Astrocyte (in vitro differentiated cells and primary cell): ENCODE measurements around the gene LMF1. TPM values are rescaled to one million over a fixed set of nuclear protein-coding genes. Genes with fewer than 3 reads are reported as not detected.

Experiments
- DNase-seq: peaks from one replicate; pipeline ENCODE4 v3.0.0-alpha.2; 2010; ENCODE audit warnings: low read depth
- FAIRE-seq: peaks from 2 replicates; lab custom pipeline; 2011; peaks lifted over from hg19 to GRCh38; lab: Jason Lieb, UNC
- H2AFZ ChIP-seq: 2 replicates; pipeline ENCODE4 v1.6.0; 2012; ENCODE audit warnings: low read depth, low read length, inconsistent platforms
- H3K27ac ChIP-seq: 2 replicates; pipeline ENCODE4 v1.5.1; 2011; ENCODE audit warnings: low read depth, low read length, inconsistent platforms
- H3K27me3 ChIP-seq: 2 replicates; pipeline ENCODE4 v1.6.0; 2011; ENCODE audit warnings: low read length, inconsistent platforms; ENCODE audit not compliant: insufficient read depth
- H3K36me3 ChIP-seq: 2 replicates; pipeline ENCODE4 v1.5.1; 2011; ENCODE audit warnings: low read length, inconsistent platforms; ENCODE audit not compliant: insufficient read depth
- H3K4me1 ChIP-seq: 2 replicates; pipeline ENCODE4 v1.5.1; 2011; ENCODE audit warnings: low read length, inconsistent platforms; ENCODE audit not compliant: insufficient read depth
- H3K4me2 ChIP-seq: 2 replicates; pipeline ENCODE4 v1.6.0; 2012; ENCODE audit warnings: low read length, inconsistent platforms
- H3K4me3 ChIP-seq: 2 replicates; pipeline ENCODE4 v1.5.1; 2011; ENCODE audit warnings: low read depth, mild to moderate bottlenecking, low read length, inconsistent platforms; ENCODE audit not compliant: insufficient read depth
- H3K79me2 ChIP-seq: 2 replicates; pipeline ENCODE4 v1.6.0; 2012; ENCODE audit warnings: mild to moderate bottlenecking, low read length, inconsistent platforms; ENCODE audit not compliant: insufficient read depth
- H3K9ac ChIP-seq: 2 replicates; pipeline ENCODE4 v1.6.0; 2012; ENCODE audit warnings: mild to moderate bottlenecking, low read length, inconsistent platforms
- H3K9me3 ChIP-seq: 2 replicates; pipeline ENCODE4 v1.5.1; 2012; ENCODE audit warnings: low read depth, mild to moderate bottlenecking, low read length, inconsistent platforms; ENCODE audit not compliant: insufficient read depth
- H4K20me1 ChIP-seq: 2 replicates; pipeline ENCODE4 v1.6.0; 2012; ENCODE audit warnings: low read length, inconsistent platforms; ENCODE audit not compliant: insufficient read depth
- H3K27ac Mint-ChIP-seq: one replicate; pipeline ENCODE4 v1.8.0; 2021; ENCODE audit warnings: mild to moderate bottlenecking, mixed read lengths; ENCODE audit not compliant: unreplicated experiment
- H3K27me3 Mint-ChIP-seq: one replicate; pipeline ENCODE4 v1.8.0; 2021; ENCODE audit warnings: low read depth, mixed read lengths; ENCODE audit not compliant: unreplicated experiment
- H3K36me3 Mint-ChIP-seq: one replicate; pipeline ENCODE4 v1.8.0; 2021; ENCODE audit warnings: low read depth, mixed read lengths; ENCODE audit not compliant: unreplicated experiment
- H3K4me1 Mint-ChIP-seq: one replicate; pipeline ENCODE4 v1.8.0; 2021; ENCODE audit warnings: low read depth, mixed read lengths; ENCODE audit not compliant: unreplicated experiment
- H3K4me3 Mint-ChIP-seq: one replicate; pipeline ENCODE4 v1.8.0; 2021; ENCODE audit warnings: mild to moderate bottlenecking, moderate library complexity, mixed read lengths; ENCODE audit not compliant: unreplicated experiment
- H3K9me3 Mint-ChIP-seq: one replicate; pipeline ENCODE4 v1.8.0; 2021; ENCODE audit warnings: mild to moderate bottlenecking, mixed read lengths; ENCODE audit not compliant: unreplicated experiment
- CTCF ChIP-seq: IDR thresholded peaks from 2 replicates; pipeline ENCODE4 v1.5.1; 2011; ENCODE audit warnings: low read depth, mild to moderate bottlenecking, inconsistent platforms, low read length, moderate library complexity; ENCODE audit not compliant: insufficient read depth
- EZH2 ChIP-seq: IDR thresholded peaks from 2 replicates; pipeline ENCODE4 v1.6.1; 2012; ENCODE audit warnings: mild to moderate bottlenecking, low read length, inconsistent platforms; ENCODE audit not compliant: insufficient read depth
- total RNA-seq: library from RNA; stranded (reverse); gene quantifications from 2 replicates; pipeline ENCODE4 v1.2.1, GENCODE V29; 2021

The LMF1 gene
- total RNA-seq, 1 donor from 2014 or later = 12.6 TPM

GRCh38 chr16:975291-975690, 4.5 kb upstream of the LMF1 start:
- H3K9ac ChIP-seq = no peak overlapping the region
- no peak for FAIRE-seq
- no peak overlapping the region for H3K4me2 ChIP-seq
- TF ChIP-seq EZH2 = no peak
- H3K4me3 ChIP-seq = no peak overlapping the region
- Mint-ChIP-seq H3K27me3 (peaks cover 36% of the 10 kb centered on the region), H3K4me1 (no peaks in the 10 kb centered on the region), H3K36me3 (peaks cover 1% of the 10 kb centered on the region), H3K9me3 (peaks cover 7% of the 10 kb centered on the region), H3K4me3 (no peak overlapping the region), H3K27ac (no peak overlapping the region)
- no peaks in the 10 kb centered on the region for H3K9me3 ChIP-seq
- no peaks in the 10 kb centered on the region for H3K36me3 ChIP-seq
- no peak overlapping the region for H3K27ac ChIP-seq
- peaks cover 37% of the 10 kb centered on the region for H3K27me3 ChIP-seq
- no peaks in the 10 kb centered on the region for H3K4me1 ChIP-seq
- H2AFZ ChIP-seq = no peak overlapping the region
- H4K20me1 ChIP-seq = no peaks in the 10 kb centered on the region
- DNase-seq = no peak
- no peaks in the 10 kb centered on the region for H3K79me2 ChIP-seq

- Histone ChIP-seq H3K36me3 (no peaks in the 10 kb centered on the region), H3K4me2 (no peak overlapping the region), H3K4me3 (no peak overlapping the region), H3K27ac (no peak overlapping the region), H3K27me3 (peaks cover 35% of the 10 kb centered on the region), H3K4me1 (peaks cover 3% of the 10 kb centered on the region), H4K20me1 (peaks cover under 1% of the 10 kb centered on the region), H2AFZ (no peak overlapping the region), H3K79me2 (peaks cover 3% of the 10 kb centered on the region), H3K9ac (no peak overlapping the region), H3K9me3 (no peaks in the 10 kb centered on the region)
- TF ChIP-seq CTCF (no peak), EZH2 (peak; percentile 58)
- Mint-ChIP-seq H3K27me3 (peaks cover 36% of the 10 kb centered on the region), H3K4me1 (no peaks in the 10 kb centered on the region), H3K27ac (no peak overlapping the region), H3K36me3 (peaks cover 1% of the 10 kb centered on the region), H3K4me3 (no peak overlapping the region), H3K9me3 (peaks cover 7% of the 10 kb centered on the region)
- no peak for DNase-seq
- FAIRE-seq = no peak
Measured at GRCh38 chr16:974611-975261, 4.0 kb upstream of the LMF1 start.

- peaks cover 5% of the 10 kb centered on the region for H3K4me1 ChIP-seq
- no peak overlapping the region for H2AFZ ChIP-seq
- H3K9ac ChIP-seq = no peak overlapping the region
- no peaks in the 10 kb centered on the region for H3K9me3 ChIP-seq
- H3K36me3 Mint-ChIP-seq = peaks cover 1% of the 10 kb centered on the region
- peaks cover 32% of the 10 kb centered on the region for H3K27me3 ChIP-seq
- peaks cover 8% of the 10 kb centered on the region for H3K79me2 ChIP-seq
- peaks cover 36% of the 10 kb centered on the region for H3K27me3 Mint-ChIP-seq
- no peak for FAIRE-seq
- H3K4me1 Mint-ChIP-seq = no peaks in the 10 kb centered on the region
- peaks cover 5% of the 10 kb centered on the region for H4K20me1 ChIP-seq
- H3K27ac ChIP-seq = no peak overlapping the region
- no peak overlapping the region for H3K4me3 Mint-ChIP-seq
- H3K4me2 ChIP-seq = no peak overlapping the region
- no peak overlapping the region for H3K4me3 ChIP-seq
- H3K27ac Mint-ChIP-seq = no peak overlapping the region
- peaks cover 7% of the 10 kb centered on the region for H3K9me3 Mint-ChIP-seq
- DNase-seq = no peak
- TF ChIP-seq EZH2 (no peak), CTCF (no peak)
- no peaks in the 10 kb centered on the region for H3K36me3 ChIP-seq
Measured at GRCh38 chr16:974001-974601, 3.3 kb upstream of the LMF1 start.
